ENCODE data around the gene PIK3C2A. TPM values are rescaled to one million over a fixed set of nuclear protein-coding genes. Genes with fewer than 3 reads are reported as not detected.

Gene PIK3C2A
- total RNA-seq, 1 experiment from 2014 or later: 35.0 TPM

GRCh38 chr11:17209939-17210245, 2.1 kb upstream of the PIK3C2A start:
- Histone ChIP-seq H3K4me1 (ENCODE audit: insufficient read depth, low read length) (peaks cover 16% of the 10 kb centered on the region), H3K4me3 (ENCODE audit: low read length) (peak overlapping the region; percentile 79; the same call in 1 of the 2 replicates)

GRCh38 chr11:17208257-17208999, 642 bp upstream of the PIK3C2A start:
- Histone ChIP-seq H3K9ac (ENCODE audit: low read length) (peak overlapping the region; percentile 95), H3K27ac (ENCODE audit: low read length) (peak overlapping the region; percentile 76), H4K20me1 (ENCODE audit: low read length) (0 out of 2 replicates have a peak, but pooled peaks cover 6% of the 10 kb centered on the region), H3K79me2 (ENCODE audit: low read length) (peaks cover 50% of the 10 kb centered on the region), H3K36me3 (ENCODE audit: low read depth, low read length) (peaks cover 4% of the 10 kb centered on the region; the same call in 1 of the 2 replicates), H3K9me3 (ENCODE audit: low read length) (no peaks in the 10 kb centered on the region), H3K27me3 (ENCODE audit: low read length) (no peaks in the 10 kb centered on the region), H3K9me2 (replicated peaks; ENCODE audit: low read length) (no peaks in the 10 kb centered on the region), H3K4me2 (ENCODE audit: low read length) (peak overlapping the region; percentile 94), H3K4me1 (ENCODE audit: insufficient read depth, low read length) (peaks cover 16% of the 10 kb centered on the region), H3F3A (ENCODE audit: low read length, unreplicated experiment) (no peaks in the 10 kb centered on the region), H3K4me3 (ENCODE audit: low read length) (peak overlapping the region; percentile 79), H2AFZ (ENCODE audit: low read length) (peak overlapping the region; percentile 98)
- CTCF ChIA-PET: interaction anchor here (0.6 kb wide), 1 partner anchor 21 kb away, joined by 3 read pairs; no protein-coding TSS in a partner anchor
- ATAC-seq (peak; percentile 57), DNase-seq (peak; percentile 66)
- intact Hi-C loops (cut with micrococcal nuclease): loop anchor here (5.0 to 10.0 kb wide), 3 partner anchors 61 to 264 kb away; partner anchors contain the start of gene RPS13
- TF ChIP-seq EZH2 (IDR thresholded peaks at IDR 0.05; ENCODE audit: low read length, unreplicated experiment): no peak
- TF ChIP-seq EZH2phosphoT487 (IDR thresholded peaks at IDR 0.05; ENCODE audit: borderline replicate concordance, low read length): no peak
- TF ChIP-seq CTCF (conservative IDR thresholded peaks at IDR 0.05; ENCODE audit: low read depth, low read length): no peak
- POLR2A ChIA-PET (ENCODE audit: unreplicated experiment): interaction anchor here (0.6 to 0.9 kb wide), 8 partner anchors 9 to 898 kb away, joined by 3 to 7 read pairs (median 4); partner anchors contain the start of genes RPS13 and SAAL1
- TSS peak; percentile 68 for BruUV-seq (replicated peaks)

More at GRCh38 chr11:17209939-17210245, 2.1 kb upstream of the PIK3C2A start:
- TF ChIP-seq EZH2phosphoT487 (IDR thresholded peaks at IDR 0.05; ENCODE audit: borderline replicate concordance, low read length) (no peak), CTCF (conservative IDR thresholded peaks at IDR 0.05; ENCODE audit: low read depth, low read length) (no peak), EZH2 (IDR thresholded peaks at IDR 0.05; ENCODE audit: low read length, unreplicated experiment) (no peak)
- BruUV-seq (replicated peaks): no TSS peak
- H2AFZ ChIP-seq (ENCODE audit: low read length): peak overlapping the region; percentile 57; the same call in 1 of the 2 replicates
- no peaks in the 10 kb centered on the region for H3K27me3 ChIP-seq (ENCODE audit: low read length)
- H4K20me1 ChIP-seq (ENCODE audit: low read length): 0 out of 2 replicates have a peak, but pooled peaks cover 6% of the 10 kb centered on the region
- peak overlapping the region; percentile 44 for H3K9ac ChIP-seq (ENCODE audit: low read length)
- peaks cover 36% of the 10 kb centered on the region for H3K79me2 ChIP-seq (ENCODE audit: low read length)
- H3K9me2 ChIP-seq (replicated peaks; ENCODE audit: low read length): no peaks in the 10 kb centered on the region
- DNase-seq (no peak), ATAC-seq (no peak)
- ChIA-PET CTCF (interaction anchor here (0.7 kb wide), 2 partner anchors 91 to 179 kb away, joined by 3 to 5 read pairs; partner anchors contain the start of gene KCNJ11), POLR2A (ENCODE audit: unreplicated experiment) (interaction anchor here (0.6 to 0.9 kb wide), 5 partner anchors 9 to 1319 kb away, joined by 3 to 27 read pairs (median 10); partner anchors contain the start of gene RPS13)
- peak overlapping the region; percentile 94 for H3K4me2 ChIP-seq (ENCODE audit: low read length)
- H3K27ac ChIP-seq (ENCODE audit: low read length): peak overlapping the region; percentile 76
- no peaks in the 10 kb centered on the region for H3F3A ChIP-seq (ENCODE audit: low read length, unreplicated experiment)
- H3K9me3 ChIP-seq (ENCODE audit: low read length): no peaks in the 10 kb centered on the region
- no peaks in the 10 kb centered on the region for H3K36me3 ChIP-seq (ENCODE audit: low read depth, low read length)
- intact Hi-C loops (cut with micrococcal nuclease): loop anchor here (5.0 to 10.0 kb wide), 3 partner anchors 63 to 265 kb away; partner anchors contain the start of gene RPS13
